ENCODE results near the gene ANKRD30B.
"Not testable (repeated sequence)": the region's sequence is repeated elsewhere in the genome, so short reads cannot be mapped to it uniquely, and the experiment has no call there.

ANKRD30B gene

GRCh38 chr18:14748496-14748895 lies 524 bp downstream of the ANKRD30B start:
- H3K9me3 ChIP-seq (ENCODE audit: severe bottlenecking): no peaks in the 10 kb centered on the region

GRCh38 chr18:14763566-14763965 lies 15.6 kb downstream of the ANKRD30B start:
- not testable (repeated sequence) for H3K27me3 ChIP-seq (ENCODE audit: insufficient read depth, low read depth, severe bottlenecking); DNase-seq; H3K36me3 ChIP-seq; H3K9me3 ChIP-seq (ENCODE audit: severe bottlenecking); H3K4me3 ChIP-seq (ENCODE audit: low read depth, low read length); H3K27ac ChIP-seq

More at GRCh38 chr18:14748496-14748895, 524 bp downstream of the ANKRD30B start:
- TF ChIP-seq CTCF (IDR thresholded peaks at IDR 0.05; ENCODE audit: low read depth, low read length): no peak
- Histone ChIP-seq H3K4me3 (ENCODE audit: low read depth, low read length) (no peak overlapping the region), H3K27me3 (ENCODE audit: insufficient read depth, low read depth, severe bottlenecking) (peaks cover 31% of the 10 kb centered on the region), H3K27ac (no peak overlapping the region), H3K36me3 (no peaks in the 10 kb centered on the region)
- DNase-seq: no peak

- H3K36me3 ChIP-seq: no peaks in the 10 kb centered on the region
Observed at GRCh38 chr18:14767474-14767873, 19.5 kb downstream of the ANKRD30B start.

GRCh38 chr18:14768241-14768640 lies 20.3 kb downstream of the ANKRD30B start:
- H3K27ac ChIP-seq: no peak overlapping the region
- H3K36me3 ChIP-seq: no peaks in the 10 kb centered on the region
- peaks cover 9% of the 10 kb centered on the region for H3K27me3 ChIP-seq (ENCODE audit: insufficient read depth, low read depth, severe bottlenecking)
- DNase-seq: no peak
- no peak for TF ChIP-seq CTCF (IDR thresholded peaks at IDR 0.05; ENCODE audit: low read depth, low read length)
- H3K4me3 ChIP-seq (ENCODE audit: low read depth, low read length): no peak overlapping the region
- no peaks in the 10 kb centered on the region for H3K9me3 ChIP-seq (ENCODE audit: severe bottlenecking)

More at GRCh38 chr18:14767474-14767873, 19.5 kb downstream of the ANKRD30B start:
- TF ChIP-seq CTCF (IDR thresholded peaks at IDR 0.05; ENCODE audit: low read depth, low read length): no peak
- Histone ChIP-seq H3K27ac (no peak overlapping the region), H3K4me3 (ENCODE audit: low read depth, low read length) (no peak overlapping the region), H3K27me3 (ENCODE audit: insufficient read depth, low read depth, severe bottlenecking) (peaks cover 9% of the 10 kb centered on the region), H3K9me3 (ENCODE audit: severe bottlenecking) (no peaks in the 10 kb centered on the region)
- DNase-seq: no peak

GRCh38 chr18:14769381-14769780 lies 21.4 kb downstream of the ANKRD30B start:
- no peak for TF ChIP-seq CTCF (IDR thresholded peaks at IDR 0.05; ENCODE audit: low read depth, low read length)
- Histone ChIP-seq H3K27me3 (ENCODE audit: insufficient read depth, low read depth, severe bottlenecking) (peaks cover 8% of the 10 kb centered on the region), H3K4me3 (ENCODE audit: low read depth, low read length) (no peak overlapping the region), H3K36me3 (no peaks in the 10 kb centered on the region), H3K9me3 (ENCODE audit: severe bottlenecking) (no peaks in the 10 kb centered on the region), H3K27ac (no peak overlapping the region)
- no peak for DNase-seq

GRCh38 chr18:14776801-14777200 lies 28.8 kb downstream of the ANKRD30B start:
- Histone ChIP-seq H3K4me3 (ENCODE audit: low read depth, low read length) (no peak overlapping the region), H3K36me3 (no peaks in the 10 kb centered on the region), H3K9me3 (ENCODE audit: severe bottlenecking) (no peaks in the 10 kb centered on the region), H3K27me3 (ENCODE audit: insufficient read depth, low read depth, severe bottlenecking) (peaks cover 16% of the 10 kb centered on the region), H3K27ac (no peak overlapping the region)
- DNase-seq: no peak
- no peak for TF ChIP-seq CTCF (IDR thresholded peaks at IDR 0.05; ENCODE audit: low read depth, low read length)

Data from WERI-Rb-1 (cell line).